Measurements from ENCODE around the gene INIP. TPM values are rescaled to one million over a fixed set of nuclear protein-coding genes. Genes with fewer than 3 reads are reported as not detected.

Gene INIP
- total RNA-seq, 2 donors from 2014 or later = 16.1 to 19.3 TPM

DNA sequence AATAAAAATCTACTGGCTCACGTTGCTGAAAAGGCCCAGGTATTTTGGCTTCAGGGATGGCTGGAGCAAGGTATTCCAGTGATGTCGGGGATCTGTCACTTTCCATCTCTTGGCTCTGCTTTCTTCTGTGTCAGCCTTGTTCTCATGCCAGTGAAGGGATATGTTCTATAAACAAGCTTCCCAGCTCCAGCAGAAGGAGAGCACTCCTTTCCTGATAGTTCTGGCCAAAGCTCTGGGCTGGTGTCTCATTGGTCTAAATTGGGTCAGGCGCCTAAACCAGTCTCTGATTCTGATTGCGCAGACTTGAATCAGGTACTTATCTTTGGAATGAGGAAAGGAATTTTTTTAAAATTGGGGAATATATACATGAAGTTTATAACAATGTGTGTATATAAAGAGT is 37.8 kb upstream of the INIP start:
- H3K9me3 Mint-ChIP-seq = no peaks in the 10 kb centered on the region
- DNase-seq = no peak
- H3K4me3 ChIP-seq (ENCODE audit: low read length) = no peak overlapping the region
- no peak overlapping the region for H3K4me3 Mint-ChIP-seq
- no peaks in the 10 kb centered on the region for H3K36me3 Mint-ChIP-seq (ENCODE audit: low read depth)
- TF ChIP-seq, protein P1, sequence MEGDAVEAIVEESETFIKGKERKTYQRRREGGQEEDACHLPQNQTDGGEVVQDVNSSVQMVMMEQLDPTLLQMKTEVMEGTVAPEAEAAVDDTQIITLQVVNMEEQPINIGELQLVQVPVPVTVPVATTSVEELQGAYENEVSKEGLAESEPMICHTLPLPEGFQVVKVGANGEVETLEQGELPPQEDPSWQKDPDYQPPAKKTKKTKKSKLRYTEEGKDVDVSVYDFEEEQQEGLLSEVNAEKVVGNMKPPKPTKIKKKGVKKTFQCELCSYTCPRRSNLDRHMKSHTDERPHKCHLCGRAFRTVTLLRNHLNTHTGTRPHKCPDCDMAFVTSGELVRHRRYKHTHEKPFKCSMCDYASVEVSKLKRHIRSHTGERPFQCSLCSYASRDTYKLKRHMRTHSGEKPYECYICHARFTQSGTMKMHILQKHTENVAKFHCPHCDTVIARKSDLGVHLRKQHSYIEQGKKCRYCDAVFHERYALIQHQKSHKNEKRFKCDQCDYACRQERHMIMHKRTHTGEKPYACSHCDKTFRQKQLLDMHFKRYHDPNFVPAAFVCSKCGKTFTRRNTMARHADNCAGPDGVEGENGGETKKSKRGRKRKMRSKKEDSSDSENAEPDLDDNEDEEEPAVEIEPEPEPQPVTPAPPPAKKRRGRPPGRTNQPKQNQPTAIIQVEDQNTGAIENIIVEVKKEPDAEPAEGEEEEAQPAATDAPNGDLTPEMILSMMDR (conservative IDR thresholded peaks at IDR 0.05) = no peak
- WGBS, 2 experiments (ENCODE audit: insufficient coverage in 1 of 2, insufficient read length in 1 of 2) = 89 to 100% methylated on average over 3 to 4 of the region's 4 CpGs
- no peaks in the 10 kb centered on the region for H3K27me3 Mint-ChIP-seq (ENCODE audit: insufficient read depth)
- peaks cover 13% of the 10 kb centered on the region for H3K4me1 ChIP-seq (ENCODE audit: control insufficient read depth, insufficient read depth, low read length)
- no peak overlapping the region for H3K9ac ChIP-seq (ENCODE audit: extremely low read depth, low read length, poor library complexity, severe bottlenecking)
- H3K36me3 ChIP-seq (ENCODE audit: control insufficient read depth, insufficient read depth, low read length) = no peaks in the 10 kb centered on the region
- no peak overlapping the region for H3K27ac ChIP-seq (ENCODE audit: low read depth, low read length)
- H3K27me3 ChIP-seq (ENCODE audit: control insufficient read depth, insufficient read depth, low read length, poor library complexity, severe bottlenecking) = no peaks in the 10 kb centered on the region
- no peak overlapping the region for H3K27ac Mint-ChIP-seq
- H3K9me3 ChIP-seq (ENCODE audit: control insufficient read depth, low read length) = no peaks in the 10 kb centered on the region
- H3K4me1 Mint-ChIP-seq = peaks cover 30% of the 10 kb centered on the region

GRCh38 chr9:112755016-112755427 is 37.1 kb upstream of the INIP start:
- H3K4me1 ChIP-seq (ENCODE audit: control insufficient read depth, insufficient read depth, low read length) = peaks cover 13% of the 10 kb centered on the region
- Mint-ChIP-seq H3K36me3 (ENCODE audit: low read depth) (no peaks in the 10 kb centered on the region), H3K4me1 (peaks cover 30% of the 10 kb centered on the region), H3K4me3 (no peak overlapping the region), H3K9me3 (no peaks in the 10 kb centered on the region), H3K27ac (peak overlapping the region; percentile 1), H3K27me3 (ENCODE audit: insufficient read depth) (no peaks in the 10 kb centered on the region)
- no peak overlapping the region for H3K4me3 ChIP-seq (ENCODE audit: low read length)
- no peak overlapping the region for H3K9ac ChIP-seq (ENCODE audit: extremely low read depth, low read length, poor library complexity, severe bottlenecking)
- 60 to 71% methylated on average over 2 to 5 of the region's 5 CpGs for WGBS, 2 experiments (ENCODE audit: insufficient coverage in 1 of 2, insufficient read length in 1 of 2)
- no peaks in the 10 kb centered on the region for H3K9me3 ChIP-seq (ENCODE audit: control insufficient read depth, low read length)
- H3K27ac ChIP-seq (ENCODE audit: low read depth, low read length) = no peak overlapping the region
- H3K36me3 ChIP-seq (ENCODE audit: control insufficient read depth, insufficient read depth, low read length) = no peaks in the 10 kb centered on the region
- no peaks in the 10 kb centered on the region for H3K27me3 ChIP-seq (ENCODE audit: control insufficient read depth, insufficient read depth, low read length, poor library complexity, severe bottlenecking)
- TF ChIP-seq, protein P1 (conservative IDR thresholded peaks at IDR 0.05) = no peak
- peak; percentile 58 for DNase-seq

DNA sequence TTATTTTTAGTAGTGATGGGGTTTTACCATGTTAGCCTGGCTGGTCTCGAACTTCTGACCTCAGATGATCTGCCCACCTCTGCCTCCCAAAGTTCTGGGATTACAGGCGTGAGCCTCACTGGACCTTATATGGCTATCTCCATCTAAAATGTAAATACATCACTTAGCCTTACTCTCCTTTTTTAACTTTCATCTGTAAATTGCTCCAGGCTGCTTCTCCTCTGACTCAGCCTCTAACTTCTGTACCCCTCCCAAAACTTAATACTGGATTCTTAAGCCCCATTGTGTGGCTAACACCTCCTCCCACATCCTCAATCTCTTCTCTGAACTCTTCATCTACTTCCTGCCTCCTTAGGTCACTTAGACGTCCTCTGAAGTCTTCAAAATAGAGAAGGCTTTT is 36.7 kb upstream of the INIP start:
- Mint-ChIP-seq H3K36me3 (ENCODE audit: low read depth) (no peaks in the 10 kb centered on the region), H3K27me3 (ENCODE audit: insufficient read depth) (peaks cover 2% of the 10 kb centered on the region), H3K27ac (peak overlapping the region; percentile 1), H3K9me3 (no peaks in the 10 kb centered on the region), H3K4me3 (no peak overlapping the region), H3K4me1 (peaks cover 33% of the 10 kb centered on the region)
- Histone ChIP-seq H3K27ac (ENCODE audit: low read depth, low read length) (no peak overlapping the region), H3K27me3 (ENCODE audit: control insufficient read depth, insufficient read depth, low read length, poor library complexity, severe bottlenecking) (no peaks in the 10 kb centered on the region), H3K4me1 (ENCODE audit: control insufficient read depth, insufficient read depth, low read length) (peaks cover 13% of the 10 kb centered on the region), H3K9ac (ENCODE audit: extremely low read depth, low read length, poor library complexity, severe bottlenecking) (no peak overlapping the region), H3K9me3 (ENCODE audit: control insufficient read depth, low read length) (no peaks in the 10 kb centered on the region), H3K4me3 (ENCODE audit: low read length) (no peak overlapping the region), H3K36me3 (ENCODE audit: control insufficient read depth, insufficient read depth, low read length) (no peaks in the 10 kb centered on the region)
- peak; percentile 65 for DNase-seq
- WGBS, 2 experiments (ENCODE audit: insufficient coverage in 1 of 2, insufficient read length in 1 of 2) = 51 to 58% methylated on average over 3 of the region's 3 CpGs
- TF ChIP-seq, protein P1 (conservative IDR thresholded peaks at IDR 0.05) = no peak
